OCI-LY7 (cell line): ENCODE data around the gene EXOC4.

ENCODE experiments used
- CTCF ChIP-seq: fragments of 200-600 bp; sonication (generic); conservative IDR thresholded peaks from 2 replicates; pipeline ENCODE4 v1.5.1; 2014; ENCODE audit warnings: mild to moderate bottlenecking, antibody characterized with exemption, low read length, moderate library complexity, mixed read lengths
- EZH2phosphoT487 ChIP-seq: fragments of 200-600 bp; sonication (generic); IDR thresholded peaks from 2 replicates; pipeline ENCODE4 v1.6.1; 2018; ENCODE audit warnings: low read depth, borderline replicate concordance, mild to moderate bottlenecking, mixed run types, antibody characterized with exemption, low read length, moderate library complexity, mixed read lengths

DNA sequence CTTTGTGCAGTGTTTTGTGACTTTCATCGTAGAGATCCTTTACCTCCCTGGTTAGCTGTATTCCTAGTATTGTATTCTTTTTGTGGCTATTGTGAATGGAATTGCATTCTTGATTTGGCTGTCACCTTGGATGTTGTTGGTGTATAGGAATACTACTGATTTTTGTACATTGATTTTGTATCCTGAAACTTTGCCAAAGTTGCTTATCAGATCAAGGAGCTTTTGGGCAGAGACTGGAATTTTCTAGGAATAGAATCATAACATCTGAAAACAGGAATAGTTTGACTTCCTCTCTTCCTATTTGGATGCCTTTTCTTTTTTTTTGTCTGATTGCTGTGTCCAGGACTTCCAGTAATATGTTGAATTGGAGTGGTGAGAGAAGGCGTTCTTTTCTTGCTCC, 590.5 kb downstream of the EXOC4 start:
- TF ChIP-seq CTCF (no peak), EZH2phosphoT487 (no peak)
